ENCODE measurements around the gene LCN12. TPM values are rescaled to one million over a fixed set of nuclear protein-coding genes. Genes with fewer than 3 reads are reported as not detected.

LCN12 gene
- total RNA-seq, 1 experiment from 2014 or later, result not detected

GRCh38 chr9:136944519-136945332 is 7.3 kb upstream of the LCN12 start, which contains the start of the genes C8G and FBXW5:
C8G (plus strand) TSS chr9:136945243; CDS start chr9:136945321, 78 bp downstream.
FBXW5 (minus strand) TSS chr9:136944738; CDS start chr9:136944083, 655 bp downstream.
- peak; percentile 98 for TF ChIP-seq CTCF (conservative IDR thresholded peaks at IDR 0.05; ENCODE audit: low read depth, low read length)
- no peak for TF ChIP-seq EZH2 (IDR thresholded peaks at IDR 0.05; ENCODE audit: borderline replicate concordance, low read depth, low read length, poor library complexity, severe bottlenecking)
- POLR2A ChIA-PET (ENCODE audit: low non-redundant PET), result no interaction called here
- CTCF ChIA-PET, result interaction anchor here (0.6 kb wide), 1 partner anchor 36 kb away, joined by 4 read pairs; no protein-coding TSS in a partner anchor

GRCh38 chr9:136945333-136946227 is 6.5 kb upstream of the LCN12 start:
- no peak overlapping the region for H3K27ac ChIP-seq (ENCODE audit: low read depth, low read length, poor library complexity, severe bottlenecking)
- intact Hi-C loops (cut with micrococcal nuclease; ENCODE audit: unreplicated experiment), result no loop called here
- no peaks in the 10 kb centered on the region for H3K27me3 ChIP-seq (replicated peaks; ENCODE audit: insufficient read depth, low read depth, low read length, poor library complexity)
- no peaks in the 10 kb centered on the region for H3K9me3 ChIP-seq (ENCODE audit: low read depth, low read length, poor library complexity, severe bottlenecking)
- H3K4me3 ChIP-seq (ENCODE audit: low read depth, low read length, poor library complexity, severe bottlenecking), result no peak overlapping the region
- ChIA-PET POLR2A (ENCODE audit: low non-redundant PET) (no interaction called here), CTCF (interaction anchor here (0.6 kb wide), 1 partner anchor 37 kb away, joined by 4 read pairs; no protein-coding TSS in a partner anchor)
- no TSS peak for BruUV-seq (replicated peaks)
- no peak for DNase-seq (ENCODE audit: low spot score)
- peaks cover 23% of the 10 kb centered on the region for H3K36me3 ChIP-seq (ENCODE audit: insufficient read depth, low read length, poor library complexity, severe bottlenecking)
- no peaks in the 10 kb centered on the region for H3K4me1 ChIP-seq (ENCODE audit: insufficient read depth, low read length, poor library complexity, severe bottlenecking)
- TF ChIP-seq EZH2 (IDR thresholded peaks at IDR 0.05; ENCODE audit: borderline replicate concordance, low read depth, low read length, poor library complexity, severe bottlenecking) (no peak), CTCF (conservative IDR thresholded peaks at IDR 0.05; ENCODE audit: low read depth, low read length) (no peak)

More at GRCh38 chr9:136944519-136945332, 7.3 kb upstream of the LCN12 start, which contains the start of the genes C8G and FBXW5:
- intact Hi-C loops (cut with micrococcal nuclease; ENCODE audit: unreplicated experiment), result no loop called here
- Histone ChIP-seq H3K4me1 (ENCODE audit: insufficient read depth, low read length, poor library complexity, severe bottlenecking) (no peaks in the 10 kb centered on the region), H3K27ac (ENCODE audit: low read depth, low read length, poor library complexity, severe bottlenecking) (peak within 1 kb of the TSS; percentile 90), H3K27me3 (replicated peaks; ENCODE audit: insufficient read depth, low read depth, low read length, poor library complexity) (no peaks in the 10 kb centered on the region), H3K36me3 (ENCODE audit: insufficient read depth, low read length, poor library complexity, severe bottlenecking) (peaks cover 32% of the 10 kb centered on the region), H3K9me3 (ENCODE audit: low read depth, low read length, poor library complexity, severe bottlenecking) (no peaks in the 10 kb centered on the region), H3K4me3 (ENCODE audit: low read depth, low read length, poor library complexity, severe bottlenecking) (peak within 1 kb of the TSS; percentile 92)
- DNase-seq (ENCODE audit: low spot score), result peak; percentile 97
- no TSS peak for BruUV-seq (replicated peaks)

GRCh38 chr9:136946228-136947027 is 5.6 kb upstream of the LCN12 start:
- ChIA-PET CTCF (no interaction called here), POLR2A (ENCODE audit: low non-redundant PET) (no interaction called here)
- Histone ChIP-seq H3K36me3 (ENCODE audit: insufficient read depth, low read length, poor library complexity, severe bottlenecking) (peaks cover 16% of the 10 kb centered on the region), H3K9me3 (ENCODE audit: low read depth, low read length, poor library complexity, severe bottlenecking) (no peaks in the 10 kb centered on the region), H3K4me3 (ENCODE audit: low read depth, low read length, poor library complexity, severe bottlenecking) (no peak overlapping the region), H3K4me1 (ENCODE audit: insufficient read depth, low read length, poor library complexity, severe bottlenecking) (no peaks in the 10 kb centered on the region), H3K27ac (ENCODE audit: low read depth, low read length, poor library complexity, severe bottlenecking) (no peak overlapping the region), H3K27me3 (replicated peaks; ENCODE audit: insufficient read depth, low read depth, low read length, poor library complexity) (no peaks in the 10 kb centered on the region)
- no peak for TF ChIP-seq EZH2 (IDR thresholded peaks at IDR 0.05; ENCODE audit: borderline replicate concordance, low read depth, low read length, poor library complexity, severe bottlenecking)
- no peak for TF ChIP-seq CTCF (conservative IDR thresholded peaks at IDR 0.05; ENCODE audit: low read depth, low read length)
- no TSS peak for BruUV-seq (replicated peaks)
- intact Hi-C loops (cut with micrococcal nuclease; ENCODE audit: unreplicated experiment), result no loop called here
- DNase-seq (ENCODE audit: low spot score), result no peak

All from A673 (cell line).